HUES64 (cell line): Measurements from ENCODE around the gene TRDMT1.

Source experiments
- H3K27ac ChIP-seq: 2 replicates; pipeline ENCODE4 v1.7.0; 2013; ENCODE audit warnings: low read depth, low read length, inconsistent platforms
- H3K27me3 ChIP-seq: 2 replicates; pipeline ENCODE4 v1.6.1; 2013; ENCODE audit warnings: mild to moderate bottlenecking, low read length; ENCODE audit not compliant: insufficient read depth
- H3K36me3 ChIP-seq: 2 replicates; pipeline ENCODE4 v1.6.1; 2013; ENCODE audit warnings: mild to moderate bottlenecking, low read length; ENCODE audit not compliant: insufficient read depth
- H3K4me1 ChIP-seq: 2 replicates; pipeline ENCODE4 v1.6.1; 2013; ENCODE audit warnings: mild to moderate bottlenecking, low read length, moderate library complexity; ENCODE audit not compliant: insufficient read depth
- H3K4me3 ChIP-seq: 2 replicates; pipeline ENCODE4 v1.5.1; 2013; ENCODE audit warnings: mild to moderate bottlenecking, low read length, moderate library complexity
- H3K9ac ChIP-seq: 2 replicates; pipeline ENCODE4 v1.6.1; 2013; ENCODE audit warnings: mild to moderate bottlenecking, low read depth, low read length
- H3K9me3 ChIP-seq: 2 replicates; pipeline ENCODE4 v1.6.1; 2013; ENCODE audit warnings: low read depth, low read length; ENCODE audit not compliant: insufficient read depth
- WGBS: fragments of 150-250, 120-280 bp; methylation state at CpG from one replicate; pipeline ENCODE4 v1.1.7; 2013; ENCODE audit warnings: missing lambda C conversion rate; 5-methylcytosine and 5-hydroxymethylcytosine counted together

Gene TRDMT1

DNA sequence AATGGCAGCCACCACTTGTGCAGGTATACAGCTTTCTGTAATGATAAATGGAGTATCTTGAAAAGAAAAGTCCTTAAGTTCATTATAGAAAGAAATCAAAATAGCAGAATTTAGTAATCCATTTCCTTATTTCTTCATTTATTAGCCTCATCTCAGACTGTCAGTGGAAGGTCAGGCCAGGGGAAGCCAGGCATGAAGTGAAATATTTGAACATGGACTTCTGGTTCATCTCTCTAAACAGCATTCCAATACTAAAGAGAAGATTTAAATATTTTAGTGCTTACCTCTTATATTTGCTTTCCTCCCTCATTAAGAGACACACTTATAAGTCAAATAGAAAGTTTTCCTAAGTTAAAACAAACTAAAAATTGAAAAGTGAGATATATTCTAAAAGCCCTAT, 26.8 kb downstream of the TRDMT1 start:
- Histone ChIP-seq H3K36me3 (0 out of 2 replicates have a peak, but pooled peaks cover 3% of the 10 kb centered on the region), H3K9ac (no peak overlapping the region), H3K4me1 (peaks cover 15% of the 10 kb centered on the region), H3K9me3 (no peaks in the 10 kb centered on the region), H3K4me3 (no peak overlapping the region), H3K27ac (no peak overlapping the region), H3K27me3 (no peaks in the 10 kb centered on the region)

- H3K36me3 ChIP-seq: 0 out of 2 replicates have a peak, but pooled peaks cover 8% of the 10 kb centered on the region
- H3K27ac ChIP-seq: no peak overlapping the region
- H3K4me3 ChIP-seq: no peak overlapping the region
- no peaks in the 10 kb centered on the region for H3K9me3 ChIP-seq
- H3K9ac ChIP-seq: no peak overlapping the region
- WGBS: 71% methylated on average over 4 of the region's 4 CpGs
- H3K27me3 ChIP-seq: no peaks in the 10 kb centered on the region
- peaks cover 15% of the 10 kb centered on the region; the same call in 1 of the 2 replicates for H3K4me1 ChIP-seq
Measured at GRCh38 chr10:17171141-17171641, 30.3 kb downstream of the TRDMT1 start.

GRCh38 chr10:17169803-17170202, 31.7 kb downstream of the TRDMT1 start:
- Histone ChIP-seq H3K27me3 (no peaks in the 10 kb centered on the region), H3K9me3 (no peaks in the 10 kb centered on the region), H3K36me3 (0 out of 2 replicates have a peak, but pooled peaks cover 8% of the 10 kb centered on the region), H3K4me3 (no peak overlapping the region), H3K4me1 (peaks cover 6% of the 10 kb centered on the region; the same call in 1 of the 2 replicates), H3K9ac (no peak overlapping the region), H3K27ac (no peak overlapping the region)
- 93% methylated on average over 4 of the region's 4 CpGs for WGBS

GRCh38 chr10:17166699-17167098, 34.8 kb downstream of the TRDMT1 start:
- Histone ChIP-seq H3K4me3 (no peak overlapping the region), H3K9ac (no peak overlapping the region), H3K4me1 (peaks cover 6% of the 10 kb centered on the region; the same call in 1 of the 2 replicates), H3K27me3 (no peaks in the 10 kb centered on the region), H3K36me3 (0 out of 2 replicates have a peak, but pooled peaks cover 4% of the 10 kb centered on the region), H3K9me3 (no peaks in the 10 kb centered on the region), H3K27ac (no peak overlapping the region)
- 82% methylated on average over 3 of the region's 3 CpGs for WGBS

DNA sequence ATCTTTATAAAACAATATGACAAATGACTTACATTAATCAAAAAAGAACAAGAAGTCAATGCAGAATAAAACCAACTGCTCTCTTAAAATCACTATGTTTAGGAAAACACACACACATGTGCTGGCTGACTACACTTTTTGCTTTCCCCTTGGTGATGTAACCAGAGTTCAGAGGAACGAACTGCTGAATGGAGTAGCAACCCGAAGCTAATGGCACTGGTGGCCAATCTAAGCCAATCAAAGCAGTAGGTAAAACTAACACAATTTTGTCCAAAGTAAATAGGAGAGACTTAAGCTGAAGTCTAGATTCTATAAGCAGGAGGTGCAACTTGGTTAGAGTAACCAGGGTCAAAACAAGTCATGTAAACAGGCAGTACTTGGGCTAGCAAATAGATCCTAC, 38.6 kb downstream of the TRDMT1 start:
- no peaks in the 10 kb centered on the region for H3K27me3 ChIP-seq
- no peak overlapping the region for H3K9ac ChIP-seq
- no peaks in the 10 kb centered on the region for H3K36me3 ChIP-seq
- no peaks in the 10 kb centered on the region for H3K4me1 ChIP-seq
- 96% methylated on average over 2 of the region's 2 CpGs for WGBS
- H3K27ac ChIP-seq: no peak overlapping the region
- no peaks in the 10 kb centered on the region for H3K9me3 ChIP-seq
- H3K4me3 ChIP-seq: no peak overlapping the region

DNA sequence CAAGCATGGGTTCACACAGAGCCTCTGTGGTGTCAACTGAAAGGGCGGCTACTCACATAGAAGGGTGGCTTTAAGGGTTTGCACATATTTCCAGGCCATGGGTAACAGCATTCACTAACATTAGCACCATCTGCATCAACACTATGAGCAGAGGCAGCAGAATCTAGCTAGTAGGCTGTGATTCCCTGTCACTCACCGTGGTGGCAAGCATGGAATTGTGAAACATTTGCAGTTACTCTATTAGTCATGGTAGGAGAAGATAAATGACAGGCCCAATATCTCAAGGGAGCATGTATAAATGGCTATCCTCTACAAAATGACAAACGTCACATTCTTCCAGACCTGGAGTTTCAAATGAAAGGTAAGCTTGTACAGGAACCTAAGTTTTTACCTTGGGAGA, 39.7 kb downstream of the TRDMT1 start:
- WGBS: 50% methylated on average over 2 of the region's 3 CpGs
- Histone ChIP-seq H3K27ac (no peak overlapping the region), H3K9me3 (no peaks in the 10 kb centered on the region), H3K4me3 (no peak overlapping the region), H3K27me3 (no peaks in the 10 kb centered on the region), H3K9ac (no peak overlapping the region), H3K36me3 (peaks cover 5% of the 10 kb centered on the region; the same call in 1 of the 2 replicates), H3K4me1 (no peaks in the 10 kb centered on the region)

DNA sequence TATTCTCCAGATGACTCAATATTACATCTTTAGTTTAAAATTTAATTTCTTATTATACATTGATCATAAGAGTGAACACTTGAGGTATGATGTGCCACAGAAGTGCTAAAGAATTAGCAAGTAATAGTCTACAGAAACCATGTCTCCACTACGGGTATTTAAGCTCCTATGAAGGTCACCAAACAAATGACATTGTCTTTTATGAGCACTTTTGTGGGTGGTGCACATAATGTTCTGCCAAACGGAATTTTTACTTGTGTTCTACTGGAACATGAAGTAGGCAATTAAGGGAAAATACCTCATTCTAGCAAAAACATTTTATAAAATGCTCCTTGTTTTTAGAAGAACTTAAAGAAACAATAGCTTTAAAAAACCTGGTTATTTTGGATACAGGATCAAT, 44.4 kb downstream of the TRDMT1 start:
- Histone ChIP-seq H3K27me3 (no peaks in the 10 kb centered on the region), H3K36me3 (peaks cover 5% of the 10 kb centered on the region; the same call in 1 of the 2 replicates), H3K27ac (no peak overlapping the region), H3K9ac (no peak overlapping the region), H3K4me1 (no peaks in the 10 kb centered on the region), H3K9me3 (no peaks in the 10 kb centered on the region), H3K4me3 (no peak overlapping the region)
- WGBS: 100% methylated on average over 1 of the region's 2 CpGs

- H3K4me1 ChIP-seq: no peaks in the 10 kb centered on the region
- H3K9me3 ChIP-seq: no peaks in the 10 kb centered on the region
- H3K36me3 ChIP-seq: peaks cover 5% of the 10 kb centered on the region; the same call in 1 of the 2 replicates
- no peak overlapping the region for H3K4me3 ChIP-seq
- no peaks in the 10 kb centered on the region for H3K27me3 ChIP-seq
- H3K9ac ChIP-seq: no peak overlapping the region
- H3K27ac ChIP-seq: no peak overlapping the region
Measured at GRCh38 chr10:17155826-17156225, 45.6 kb downstream of the TRDMT1 start.

- Histone ChIP-seq H3K4me3 (no peak overlapping the region), H3K27ac (no peak overlapping the region), H3K36me3 (peaks cover 5% of the 10 kb centered on the region; the same call in 1 of the 2 replicates), H3K9ac (no peak overlapping the region), H3K4me1 (no peaks in the 10 kb centered on the region), H3K9me3 (no peaks in the 10 kb centered on the region), H3K27me3 (no peaks in the 10 kb centered on the region)
Measured at GRCh38 chr10:17154116-17154515, 47.4 kb downstream of the TRDMT1 start.

GRCh38 chr10:17153321-17153720, 48.2 kb downstream of the TRDMT1 start:
- WGBS: 93% methylated on average over 5 of the region's 5 CpGs
- no peaks in the 10 kb centered on the region for H3K27me3 ChIP-seq
- H3K4me3 ChIP-seq: no peak overlapping the region

DNA sequence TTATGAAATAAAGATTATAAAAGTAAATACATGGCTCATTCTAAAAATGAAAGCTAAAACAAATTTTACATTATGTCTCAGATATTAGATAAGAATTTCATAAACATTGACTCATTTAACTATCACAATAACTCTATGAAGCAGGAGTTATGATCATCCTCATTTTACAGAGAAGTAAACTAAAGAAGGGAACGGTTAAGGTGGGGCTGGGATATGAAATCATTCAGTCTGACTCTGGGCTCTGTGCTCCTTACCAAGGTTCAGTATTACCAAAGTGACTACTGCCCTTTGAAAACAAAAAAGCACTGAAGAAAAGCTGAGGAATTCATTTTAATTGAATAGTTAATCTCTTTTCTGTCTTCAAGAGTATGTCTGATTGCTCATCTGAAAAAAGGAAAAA, 49.8 kb downstream of the TRDMT1 start:
- H3K4me3 ChIP-seq: no peak overlapping the region
- no peaks in the 10 kb centered on the region for H3K9me3 ChIP-seq
- H3K36me3 ChIP-seq: 0 out of 2 replicates have a peak, but pooled peaks cover 4% of the 10 kb centered on the region
- H3K4me1 ChIP-seq: no peaks in the 10 kb centered on the region; the same call in 1 of the 2 replicates
- no CpG with 5 or more reads among the region's 1 CpG for WGBS
- no peaks in the 10 kb centered on the region for H3K27me3 ChIP-seq
- H3K9ac ChIP-seq: no peak overlapping the region
- H3K27ac ChIP-seq: no peak overlapping the region

More at GRCh38 chr10:17153321-17153720, 48.2 kb downstream of the TRDMT1 start:
- no peaks in the 10 kb centered on the region for H3K9me3 ChIP-seq
- H3K4me1 ChIP-seq: no peaks in the 10 kb centered on the region; the same call in 1 of the 2 replicates
- H3K27ac ChIP-seq: no peak overlapping the region
- H3K36me3 ChIP-seq: peaks cover 5% of the 10 kb centered on the region; the same call in 1 of the 2 replicates
- H3K9ac ChIP-seq: no peak overlapping the region
